ENCODE results near the gene CASZ1.

- TF ChIP-seq CTCF (IDR thresholded peaks at IDR 0.05), result no peak
- TF ChIP-seq POLR2A (IDR thresholded peaks at IDR 0.05), result no peak
- TF ChIP-seq EP300 (IDR thresholded peaks at IDR 0.05), result no peak
Observed at GRCh38 chr1:10665226-10665625, 131.2 kb downstream of the CASZ1 start.
